BE2C (cell line): ENCODE measurements around the gene FBXL5.

Experiments
- DNase-seq: peaks from one replicate; pipeline ENCODE4 v3.0.0-alpha.2; 2020
- H3K27me3 ChIP-seq: fragments of 250-450 bp; sonication (Bioruptor Pico); 2 replicates; pipeline ENCODE4 v1.5.1; 2020; ENCODE audit warnings: mild to moderate bottlenecking
- H3K36me3 ChIP-seq: fragments of 250-450 bp; sonication (Bioruptor Pico); 2 replicates; pipeline ENCODE4 v1.5.1; 2020; ENCODE audit warnings: mild to moderate bottlenecking
- H3K4me1 ChIP-seq: fragments of 250-450 bp; sonication (Bioruptor Pico); 2 replicates; pipeline ENCODE4 v1.5.1; 2020
- H3K4me3 ChIP-seq: 2 replicates; pipeline ENCODE4 v1.5.1; 2011; ENCODE audit warnings: low read depth, low read length
- H3K9me3 ChIP-seq: fragments of 250-450 bp; sonication (Bioruptor Pico); 2 replicates; pipeline ENCODE4 v1.5.1; 2020
- TF ChIP-seq, protein P1 (sequence below): IDR thresholded peaks from 2 replicates; pipeline ENCODE4 v1.5.1; 2012; ENCODE audit warnings: mild to moderate bottlenecking, low read depth, low read length

Gene FBXL5

GRCh38 chr4:15695729-15696128, 40.6 kb upstream of the FBXL5 start:
- DNase-seq, result no peak
- Histone ChIP-seq H3K36me3 (no peaks in the 10 kb centered on the region), H3K9me3 (no peaks in the 10 kb centered on the region), H3K4me3 (no peak overlapping the region), H3K4me1 (no peaks in the 10 kb centered on the region; the same call in 1 of the 2 replicates), H3K27me3 (no peaks in the 10 kb centered on the region)
- TF ChIP-seq, protein P1, sequence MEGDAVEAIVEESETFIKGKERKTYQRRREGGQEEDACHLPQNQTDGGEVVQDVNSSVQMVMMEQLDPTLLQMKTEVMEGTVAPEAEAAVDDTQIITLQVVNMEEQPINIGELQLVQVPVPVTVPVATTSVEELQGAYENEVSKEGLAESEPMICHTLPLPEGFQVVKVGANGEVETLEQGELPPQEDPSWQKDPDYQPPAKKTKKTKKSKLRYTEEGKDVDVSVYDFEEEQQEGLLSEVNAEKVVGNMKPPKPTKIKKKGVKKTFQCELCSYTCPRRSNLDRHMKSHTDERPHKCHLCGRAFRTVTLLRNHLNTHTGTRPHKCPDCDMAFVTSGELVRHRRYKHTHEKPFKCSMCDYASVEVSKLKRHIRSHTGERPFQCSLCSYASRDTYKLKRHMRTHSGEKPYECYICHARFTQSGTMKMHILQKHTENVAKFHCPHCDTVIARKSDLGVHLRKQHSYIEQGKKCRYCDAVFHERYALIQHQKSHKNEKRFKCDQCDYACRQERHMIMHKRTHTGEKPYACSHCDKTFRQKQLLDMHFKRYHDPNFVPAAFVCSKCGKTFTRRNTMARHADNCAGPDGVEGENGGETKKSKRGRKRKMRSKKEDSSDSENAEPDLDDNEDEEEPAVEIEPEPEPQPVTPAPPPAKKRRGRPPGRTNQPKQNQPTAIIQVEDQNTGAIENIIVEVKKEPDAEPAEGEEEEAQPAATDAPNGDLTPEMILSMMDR, result no peak

DNA sequence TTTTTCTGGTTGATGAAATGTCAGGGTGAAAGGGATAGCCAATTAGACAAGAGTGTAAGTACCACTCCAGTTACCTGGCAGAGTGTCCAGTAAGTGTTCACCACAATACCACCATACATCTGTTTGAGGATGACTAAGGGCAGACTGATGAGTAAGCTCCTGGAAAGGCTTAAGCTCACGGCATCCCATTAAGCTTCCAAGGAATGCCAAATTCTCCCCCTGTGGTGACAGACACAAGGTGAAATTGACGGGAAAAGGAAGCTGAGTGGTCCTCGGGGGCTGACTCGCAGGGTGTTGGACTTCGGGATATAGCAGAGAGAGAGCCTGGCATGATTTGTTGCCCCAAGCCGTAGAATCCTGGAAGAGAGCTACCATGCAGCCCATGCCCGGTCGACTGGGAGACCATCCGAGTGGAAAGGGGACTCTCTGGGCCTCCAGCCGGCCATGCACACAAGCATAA, 40.1 kb upstream of the FBXL5 start:
- no peaks in the 10 kb centered on the region for H3K9me3 ChIP-seq
- H3K27me3 ChIP-seq, result no peaks in the 10 kb centered on the region
- TF ChIP-seq, protein P1, result no peak
- no peaks in the 10 kb centered on the region for H3K36me3 ChIP-seq
- H3K4me1 ChIP-seq, result no peaks in the 10 kb centered on the region; the same call in 1 of the 2 replicates
- no peak for DNase-seq
- H3K4me3 ChIP-seq, result no peak overlapping the region

- no peaks in the 10 kb centered on the region; the same call in 1 of the 2 replicates for H3K4me1 ChIP-seq
- H3K27me3 ChIP-seq, result no peaks in the 10 kb centered on the region
- no peak overlapping the region for H3K4me3 ChIP-seq
- H3K9me3 ChIP-seq, result no peaks in the 10 kb centered on the region
- DNase-seq, result no peak
- H3K36me3 ChIP-seq, result no peaks in the 10 kb centered on the region
- TF ChIP-seq, protein P1, result no peak
These were observed 39.3 kb upstream of the FBXL5 start for GRCh38 chr4:15694431-15694830.

- Histone ChIP-seq H3K4me3 (no peak overlapping the region), H3K27me3 (no peaks in the 10 kb centered on the region), H3K36me3 (no peaks in the 10 kb centered on the region), H3K4me1 (no peaks in the 10 kb centered on the region; the same call in 1 of the 2 replicates), H3K9me3 (no peaks in the 10 kb centered on the region)
- DNase-seq, result no peak
- TF ChIP-seq, protein P1, result no peak
These were observed 37.4 kb upstream of the FBXL5 start for GRCh38 chr4:15692602-15693001.

- no peak for DNase-seq
- TF ChIP-seq, protein P1, result no peak
- H3K4me1 ChIP-seq, result no peaks in the 10 kb centered on the region; the same call in 1 of the 2 replicates
- H3K4me3 ChIP-seq, result no peak overlapping the region
- no peaks in the 10 kb centered on the region for H3K27me3 ChIP-seq
- H3K9me3 ChIP-seq, result no peaks in the 10 kb centered on the region
- H3K36me3 ChIP-seq, result peaks cover 2% of the 10 kb centered on the region; the same call in 1 of the 2 replicates
These were observed 36.4 kb upstream of the FBXL5 start for GRCh38 chr4:15691346-15692135.
